ENCODE data around the gene LPP. TPM values are rescaled to one million over a fixed set of nuclear protein-coding genes. Genes with fewer than 3 reads are reported as not detected.

The LPP gene, protein sequence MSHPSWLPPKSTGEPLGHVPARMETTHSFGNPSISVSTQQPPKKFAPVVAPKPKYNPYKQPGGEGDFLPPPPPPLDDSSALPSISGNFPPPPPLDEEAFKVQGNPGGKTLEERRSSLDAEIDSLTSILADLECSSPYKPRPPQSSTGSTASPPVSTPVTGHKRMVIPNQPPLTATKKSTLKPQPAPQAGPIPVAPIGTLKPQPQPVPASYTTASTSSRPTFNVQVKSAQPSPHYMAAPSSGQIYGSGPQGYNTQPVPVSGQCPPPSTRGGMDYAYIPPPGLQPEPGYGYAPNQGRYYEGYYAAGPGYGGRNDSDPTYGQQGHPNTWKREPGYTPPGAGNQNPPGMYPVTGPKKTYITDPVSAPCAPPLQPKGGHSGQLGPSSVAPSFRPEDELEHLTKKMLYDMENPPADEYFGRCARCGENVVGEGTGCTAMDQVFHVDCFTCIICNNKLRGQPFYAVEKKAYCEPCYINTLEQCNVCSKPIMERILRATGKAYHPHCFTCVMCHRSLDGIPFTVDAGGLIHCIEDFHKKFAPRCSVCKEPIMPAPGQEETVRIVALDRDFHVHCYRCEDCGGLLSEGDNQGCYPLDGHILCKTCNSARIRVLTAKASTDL
- total RNA-seq, result 100 to 1,000 TPM; 141 to 205 (median 171) TPM
- 14.5 TPM for polyA plus RNA-seq
- long read RNA-seq, donor 1, partial matches to known transcripts, result 52 of 86 reads
- long read RNA-seq, donor 1, other reads (novel, unspliced or antisense), result 34 of 86 reads
- long read RNA-seq, donor 2, partial matches to known transcripts, result 10 of 19 reads
- long read RNA-seq, donor 2, other reads (novel, unspliced or antisense), result 9 of 19 reads
- long read RNA-seq, donor 3, partial matches to known transcripts, result 92 of 139 reads
- long read RNA-seq, donor 3, other reads (novel, unspliced or antisense), result 47 of 139 reads
- long read RNA-seq, donor 4, partial matches to known transcripts, result 7 of 13 reads
- long read RNA-seq, donor 4, other reads (novel, unspliced or antisense), result 6 of 13 reads

DNA sequence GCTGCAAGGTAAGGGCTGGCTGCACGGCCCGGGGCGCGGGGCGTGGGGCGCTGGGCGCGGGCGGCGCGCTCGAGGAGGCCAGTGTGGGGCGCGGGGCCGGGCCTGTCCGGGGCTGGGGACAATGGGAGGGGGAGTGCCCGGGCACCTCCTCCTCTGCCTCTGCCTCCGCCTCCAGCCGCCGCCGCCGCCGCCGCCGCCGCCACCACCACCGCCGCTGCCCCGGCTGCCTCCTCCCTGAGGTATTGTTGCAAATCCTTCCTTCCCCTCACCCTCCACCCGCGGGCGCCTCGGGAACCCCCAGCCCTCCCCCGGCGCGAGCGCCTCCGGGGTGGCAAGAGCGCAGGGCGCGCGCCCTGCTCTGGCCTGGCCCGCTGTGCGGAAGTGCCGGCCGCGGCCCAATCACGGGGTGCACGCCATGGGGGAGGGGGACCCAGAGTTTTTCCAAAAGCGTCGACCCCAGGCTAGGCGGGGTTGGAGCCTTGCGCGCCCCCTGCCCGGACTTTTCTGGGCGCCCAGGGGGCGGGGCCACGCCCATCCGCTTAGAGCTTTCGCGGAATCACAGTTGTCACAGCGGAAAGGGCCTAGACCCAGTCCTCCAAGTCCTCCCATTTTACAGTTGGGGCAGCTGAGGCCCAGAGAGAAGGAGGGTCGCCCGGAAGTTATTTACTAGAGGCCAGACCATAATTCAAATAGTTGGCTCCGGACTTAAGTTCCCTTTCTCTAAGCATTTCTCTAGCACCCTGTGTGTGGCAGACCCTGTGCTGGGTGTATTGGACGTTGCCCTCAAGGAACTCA lies at the start of gene LPP:
LPP (plus strand) TSS at position 144 of the 795 bp plus-strand sequence. CDS start 251,964 bp downstream, outside the sequence.
- peaks cover 23% of the 10 kb centered on the region for H3K4me1 ChIP-seq (ENCODE audit: control insufficient read depth, insufficient read depth, low read length)
- under 1% methylated on average over 65 of the region's 66 CpGs for WGBS

DNA sequence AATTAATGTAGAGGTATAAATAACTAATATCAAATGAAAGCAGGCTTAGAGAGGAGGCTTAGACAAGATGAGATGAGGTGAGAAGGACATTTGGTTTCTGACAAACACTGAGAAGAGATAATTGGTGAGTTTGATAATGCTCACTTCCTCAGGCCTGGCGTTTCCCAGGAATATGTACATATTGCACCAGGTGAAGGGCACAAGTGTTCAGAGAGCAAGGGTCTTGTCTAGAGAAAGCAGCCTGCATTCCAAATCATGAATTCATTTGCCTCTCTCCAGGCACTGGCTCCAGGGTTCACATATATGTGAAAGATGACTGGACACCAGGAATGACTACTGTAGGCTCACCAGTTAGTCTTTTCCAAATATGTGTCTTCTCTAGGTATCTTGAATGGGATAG lies 48.0 kb upstream of the LPP start:
- H3K27ac ChIP-seq (ENCODE audit: low read length), result no peak overlapping the region
- WGBS, result 54% methylated on average over 1 of the region's 1 CpG
- intact Hi-C loops (cut with DNase I), result no loop called here
- no peaks in the 10 kb centered on the region for H3K27me3 ChIP-seq (ENCODE audit: control insufficient read depth, insufficient read depth)
- H3K4me1 ChIP-seq (ENCODE audit: control insufficient read depth, insufficient read depth, low read length), result no peaks in the 10 kb centered on the region
- no peaks in the 10 kb centered on the region for H3K9me3 ChIP-seq (ENCODE audit: control insufficient read depth, low read length)
- no peak for ATAC-seq
- DNase-seq, result no peak
- no peak overlapping the region for H3K4me3 ChIP-seq (ENCODE audit: low read length)

More for the DNA sequence above, at the start of gene LPP:
- no peaks in the 10 kb centered on the region for H3K9me3 ChIP-seq (ENCODE audit: control insufficient read depth, low read length)
- DNase-seq, result peak; percentile 80 to 93 (median 92)
- peak within 1 kb of the TSS; percentile 80 for H3K27ac ChIP-seq (ENCODE audit: low read length)
- intact Hi-C loops (cut with DNase I), result loop anchor here in 3 of 4 donors (5.0 to 10.0 kb wide), 3 partner anchors 99 to 407 kb away; partner anchors contain the start of gene BCL6 (in 1 of the 3)
- no peaks in the 10 kb centered on the region for H3K27me3 ChIP-seq (ENCODE audit: control insufficient read depth, insufficient read depth)
- ATAC-seq, result peak; percentile 93
- peak within 1 kb of the TSS; percentile 82 for H3K4me3 ChIP-seq (ENCODE audit: low read length)

DNA sequence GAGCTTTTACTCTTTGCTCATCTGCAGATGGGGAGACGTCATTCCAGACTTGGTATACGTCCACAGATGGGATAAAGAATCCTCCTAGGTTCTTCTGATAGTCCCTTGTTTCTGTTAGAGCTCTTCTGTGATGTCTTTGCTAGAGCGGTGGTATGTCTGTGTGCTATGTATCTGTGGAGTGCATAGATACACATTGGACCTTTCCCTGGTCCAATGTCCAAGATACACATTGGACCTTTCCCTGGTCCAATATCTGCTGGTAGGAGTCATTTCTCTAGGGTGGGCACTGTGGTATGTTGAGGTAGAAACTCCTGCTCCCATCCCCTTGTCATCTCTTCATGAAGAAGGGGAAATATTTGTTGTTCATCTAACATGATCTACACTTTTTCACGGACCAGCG lies 47.5 kb upstream of the LPP start:
- Histone ChIP-seq H3K9me3 (ENCODE audit: control insufficient read depth, low read length) (no peaks in the 10 kb centered on the region), H3K27me3 (ENCODE audit: control insufficient read depth, insufficient read depth) (no peaks in the 10 kb centered on the region), H3K4me3 (ENCODE audit: low read length) (no peak overlapping the region), H3K27ac (ENCODE audit: low read length) (no peak overlapping the region), H3K4me1 (ENCODE audit: control insufficient read depth, insufficient read depth, low read length) (no peaks in the 10 kb centered on the region)
- DNase-seq, result no peak
- no peak for ATAC-seq
- WGBS, result 88% methylated on average over 5 of the region's 5 CpGs
- intact Hi-C loops (cut with DNase I), result no loop called here

DNA sequence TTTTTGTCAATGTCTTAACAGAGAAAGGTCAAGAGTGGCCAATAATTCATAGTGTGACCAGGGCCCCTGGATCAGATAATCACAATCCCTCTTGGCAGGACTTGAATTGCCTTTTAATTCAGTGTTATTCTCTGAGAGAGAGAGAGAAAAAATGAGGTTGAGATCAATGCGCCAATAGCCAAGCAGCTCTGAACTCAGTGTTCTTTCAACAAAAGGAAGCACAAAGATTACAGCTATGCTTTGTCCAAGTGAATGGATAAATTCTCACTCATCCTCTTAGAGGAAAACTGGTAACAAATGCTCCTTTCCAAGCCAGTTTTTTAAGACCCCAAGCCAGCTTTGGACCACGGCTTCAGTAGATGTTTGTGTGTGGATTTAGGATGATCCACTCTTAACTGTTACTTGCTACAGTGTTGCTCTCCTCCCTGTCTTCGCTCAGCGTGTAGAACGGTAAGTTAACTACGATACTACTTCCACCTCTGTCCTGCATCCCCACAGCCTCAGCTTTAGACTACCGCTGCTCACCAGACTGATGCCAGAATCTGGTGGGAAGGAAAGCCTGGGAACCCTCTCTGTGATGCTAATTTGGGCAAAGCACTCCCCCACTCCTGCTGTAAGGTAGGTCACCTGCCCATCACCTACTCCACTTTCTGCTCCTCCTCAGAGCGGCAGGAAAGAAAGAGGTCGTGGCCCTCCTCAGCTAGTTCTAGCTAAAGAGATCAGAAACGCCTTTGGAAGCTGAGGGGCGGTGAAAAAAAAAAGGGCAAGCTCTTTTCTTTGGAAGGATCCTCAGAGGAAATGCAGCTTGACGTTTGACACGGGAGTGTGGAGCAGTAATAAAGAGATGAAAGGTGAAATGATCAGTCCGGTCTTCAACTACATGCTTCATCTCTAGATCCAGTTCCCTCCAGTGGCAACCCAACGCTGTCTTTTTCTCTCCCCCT lies 46.8 kb upstream of the LPP start:
- no peak for ATAC-seq

DNA sequence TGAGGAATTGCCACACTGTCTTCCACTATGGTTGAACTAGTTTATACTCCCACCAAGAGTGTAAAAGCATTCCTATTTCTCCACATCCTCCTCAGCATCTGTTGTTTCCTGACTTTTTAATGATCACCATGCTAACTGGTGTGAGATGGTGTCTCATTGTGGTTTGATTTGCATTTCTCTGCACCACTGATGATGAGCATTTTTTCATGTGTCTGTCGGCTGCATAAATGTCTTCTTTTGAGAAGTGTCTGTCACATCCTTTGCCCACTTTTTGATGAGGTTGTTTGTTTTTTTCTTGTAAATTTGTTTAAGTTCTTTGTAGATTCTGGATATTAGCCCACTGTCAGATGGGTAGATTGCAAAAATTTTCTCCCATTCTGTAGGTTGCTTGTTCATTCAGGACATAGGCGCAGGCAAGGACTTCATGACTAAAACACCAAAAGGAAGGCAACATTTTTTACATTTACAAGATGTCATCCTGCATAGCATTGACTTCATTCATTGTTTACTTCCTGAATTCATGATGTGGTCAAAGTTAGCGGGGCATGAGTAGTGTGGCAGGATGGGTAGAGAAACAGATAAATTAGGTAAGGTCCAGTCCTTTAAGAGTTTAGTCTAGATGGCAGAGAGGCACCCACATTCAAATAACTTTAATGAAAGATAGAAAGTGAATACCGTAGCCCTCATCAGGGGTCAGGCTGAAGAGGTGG lies 45.1 kb upstream of the LPP start:
- intact Hi-C loops (cut with DNase I), result no loop called here
- Histone ChIP-seq H3K9me3 (ENCODE audit: control insufficient read depth, low read length) (no peaks in the 10 kb centered on the region), H3K27me3 (ENCODE audit: control insufficient read depth, insufficient read depth) (no peaks in the 10 kb centered on the region), H3K27ac (ENCODE audit: low read length) (no peak overlapping the region), H3K4me1 (ENCODE audit: control insufficient read depth, insufficient read depth, low read length) (no peaks in the 10 kb centered on the region), H3K4me3 (ENCODE audit: low read length) (no peak overlapping the region)
- DNase-seq (no peak), ATAC-seq (no peak)
- WGBS, result 92% methylated on average over 4 of the region's 4 CpGs

More for the DNA sequence above, 46.8 kb upstream of the LPP start:
- DNase-seq, result no peak
- no peaks in the 10 kb centered on the region for H3K9me3 ChIP-seq (ENCODE audit: control insufficient read depth, low read length)
- WGBS, result 64% methylated on average over 15 of the region's 15 CpGs
- H3K4me3 ChIP-seq (ENCODE audit: low read length), result no peak overlapping the region
- intact Hi-C loops (cut with DNase I), result no loop called here
- no peaks in the 10 kb centered on the region for H3K4me1 ChIP-seq (ENCODE audit: control insufficient read depth, insufficient read depth, low read length)
- H3K27ac ChIP-seq (ENCODE audit: low read length), result no peak overlapping the region
- no peaks in the 10 kb centered on the region for H3K27me3 ChIP-seq (ENCODE audit: control insufficient read depth, insufficient read depth)

DNA sequence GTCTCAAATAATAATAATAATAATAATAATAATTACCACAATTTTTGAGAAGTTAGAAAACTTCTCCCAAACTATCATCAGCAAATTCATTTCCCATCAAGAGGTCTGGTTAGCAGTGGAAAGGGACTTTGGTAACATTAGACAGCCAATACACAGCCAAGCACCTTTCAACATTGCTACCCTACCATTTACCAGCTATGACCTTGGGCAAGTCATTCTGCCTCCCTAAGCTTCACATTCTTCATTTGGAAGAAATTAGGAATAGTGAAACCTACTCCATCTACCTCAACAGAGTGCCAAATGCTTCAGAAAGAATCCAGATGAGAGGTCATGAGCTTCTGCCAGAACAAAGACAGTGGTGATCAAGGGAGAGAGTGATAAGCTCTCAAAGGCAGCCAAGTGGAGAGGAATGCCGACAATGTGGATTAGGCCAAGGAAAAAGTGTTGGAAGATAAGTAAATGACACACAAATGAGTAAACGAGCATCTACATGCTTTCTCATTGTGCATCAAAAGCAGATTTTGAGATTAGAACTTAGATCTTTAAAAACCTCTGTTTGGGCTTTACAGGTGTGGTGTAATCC lies 42.9 kb upstream of the LPP start:
- Histone ChIP-seq H3K27ac (ENCODE audit: low read length) (peak overlapping the region; percentile 90), H3K27me3 (ENCODE audit: control insufficient read depth, insufficient read depth) (no peaks in the 10 kb centered on the region), H3K9me3 (ENCODE audit: control insufficient read depth, low read length) (no peaks in the 10 kb centered on the region), H3K4me1 (ENCODE audit: control insufficient read depth, insufficient read depth, low read length) (no peaks in the 10 kb centered on the region), H3K4me3 (ENCODE audit: low read length) (no peak overlapping the region)
- DNase-seq, result no peak
- ATAC-seq, result peak; percentile 89 to 90
- intact Hi-C loops (cut with DNase I), result no loop called here
- WGBS, result 37% methylated on average over 2 of the region's 2 CpGs

DNA sequence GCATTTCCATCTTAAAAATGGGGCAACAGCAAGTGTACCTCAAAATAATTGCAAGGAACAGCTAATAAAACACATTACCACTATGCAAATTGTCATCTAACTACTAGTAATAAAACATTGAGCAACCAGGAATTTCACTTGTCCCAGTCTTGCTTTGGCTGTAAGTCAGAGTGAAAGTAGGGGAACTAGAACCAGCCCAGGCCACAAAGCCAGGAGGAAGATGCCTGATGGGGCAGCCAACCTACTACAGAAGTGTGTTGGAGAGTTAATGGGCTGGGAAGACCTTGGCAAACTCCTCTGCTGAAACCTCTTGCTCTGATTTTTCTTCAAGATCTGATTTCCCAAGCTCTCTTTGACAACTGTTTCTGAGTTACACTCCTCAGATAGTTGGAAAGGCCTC lies 40.2 kb upstream of the LPP start:
- Histone ChIP-seq H3K27me3 (ENCODE audit: control insufficient read depth, insufficient read depth) (no peaks in the 10 kb centered on the region), H3K9me3 (ENCODE audit: control insufficient read depth, low read length) (no peaks in the 10 kb centered on the region), H3K4me1 (ENCODE audit: control insufficient read depth, insufficient read depth, low read length) (no peaks in the 10 kb centered on the region), H3K27ac (ENCODE audit: low read length) (no peak overlapping the region), H3K4me3 (ENCODE audit: low read length) (no peak overlapping the region)
- intact Hi-C loops (cut with DNase I), result no loop called here
- DNase-seq (no peak), ATAC-seq (no peak)

DNA sequence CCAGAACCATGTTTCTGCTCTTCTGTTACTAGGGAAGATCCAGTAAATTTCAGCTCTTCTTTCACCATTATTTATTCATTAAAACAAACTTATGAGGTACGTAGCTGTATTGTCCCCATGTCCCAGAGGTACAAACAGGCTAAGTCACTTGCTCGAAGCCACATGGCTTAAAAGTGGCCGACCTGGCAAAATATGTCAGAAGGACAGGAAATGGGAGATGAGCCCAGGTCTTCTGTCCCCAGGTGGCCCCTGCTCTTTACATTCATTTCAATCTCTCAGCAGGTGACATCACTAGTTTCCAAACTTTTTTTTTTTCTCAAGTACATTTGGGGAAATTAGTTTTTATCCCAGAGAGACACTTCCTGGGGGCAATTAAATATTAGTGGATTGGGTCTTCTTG lies 34.1 kb upstream of the LPP start:
- Histone ChIP-seq H3K4me3 (ENCODE audit: low read length) (no peak overlapping the region), H3K27me3 (ENCODE audit: control insufficient read depth, insufficient read depth) (no peaks in the 10 kb centered on the region), H3K27ac (ENCODE audit: low read length) (no peak overlapping the region), H3K4me1 (ENCODE audit: control insufficient read depth, insufficient read depth, low read length) (peaks cover 3% of the 10 kb centered on the region), H3K9me3 (ENCODE audit: control insufficient read depth, low read length) (no peaks in the 10 kb centered on the region)
- 83% methylated on average over 3 of the region's 3 CpGs for WGBS
- intact Hi-C loops (cut with DNase I), result no loop called here
- no peak for DNase-seq
- no peak for ATAC-seq

DNA sequence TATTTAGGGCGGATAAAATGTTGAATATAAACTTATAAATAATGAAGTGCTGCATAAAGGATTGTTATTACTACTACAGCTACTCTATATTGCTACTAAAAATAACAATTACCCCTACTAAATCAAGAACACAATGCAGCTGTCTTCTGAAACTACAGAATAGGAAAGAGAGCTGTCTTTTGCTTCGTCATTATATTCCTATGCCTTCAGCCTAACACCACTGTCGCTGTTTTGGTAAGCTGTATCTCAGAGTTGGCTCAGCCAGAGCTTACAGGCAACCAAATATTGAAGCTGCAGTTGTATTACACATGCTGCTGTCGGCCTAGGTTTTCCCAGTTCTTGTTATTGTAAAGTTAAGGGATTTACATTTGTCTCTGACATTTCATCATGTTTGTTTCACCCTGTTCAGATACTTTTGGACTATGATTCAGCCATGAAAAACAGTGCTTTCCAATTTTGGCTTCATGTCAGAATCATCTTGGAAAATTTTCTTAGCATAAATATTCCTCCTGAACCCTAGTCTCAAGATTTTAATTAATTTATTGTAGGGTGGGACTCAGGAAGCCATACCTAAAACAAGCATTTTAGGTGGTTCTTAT lies 31.3 kb upstream of the LPP start:
- 78% methylated on average over 4 of the region's 4 CpGs for WGBS
- no peak for ATAC-seq
- Histone ChIP-seq H3K4me3 (ENCODE audit: low read length) (no peak overlapping the region), H3K27ac (ENCODE audit: low read length) (no peak overlapping the region), H3K4me1 (ENCODE audit: control insufficient read depth, insufficient read depth, low read length) (peaks cover 3% of the 10 kb centered on the region), H3K27me3 (ENCODE audit: control insufficient read depth, insufficient read depth) (no peaks in the 10 kb centered on the region), H3K9me3 (ENCODE audit: control insufficient read depth, low read length) (no peaks in the 10 kb centered on the region)
- no peak for DNase-seq
- intact Hi-C loops (cut with DNase I), result no loop called here
